GM21723 (cell line): ENCODE results near the gene OR13C3.
"Not testable (repeated sequence)": the region's sequence is repeated elsewhere in the genome, so short reads cannot be mapped to it uniquely, and the experiment has no call there.

Experiments used
- ATAC-seq: cut with Tn5 transposase; IDR thresholded peaks from one replicate; pipeline ENCODE4 v1.9.1; 2021; ENCODE audit warnings: mild to moderate bottlenecking, moderate library complexity; ENCODE audit not compliant: unreplicated experiment

The OR13C3 gene

GRCh38 chr9:104536756-104537155, at the start of gene OR13C3:
Gene OR13C3 (minus strand): TSS chr9:104536856. CDS start chr9:104536723, 133 bp downstream.
- no peak for ATAC-seq

GRCh38 chr9:104580562-104580961, 43.9 kb upstream of the OR13C3 start:
- ATAC-seq, result no peak

GRCh38 chr9:104577263-104577662, 40.6 kb upstream of the OR13C3 start:
- ATAC-seq, result no peak

DNA sequence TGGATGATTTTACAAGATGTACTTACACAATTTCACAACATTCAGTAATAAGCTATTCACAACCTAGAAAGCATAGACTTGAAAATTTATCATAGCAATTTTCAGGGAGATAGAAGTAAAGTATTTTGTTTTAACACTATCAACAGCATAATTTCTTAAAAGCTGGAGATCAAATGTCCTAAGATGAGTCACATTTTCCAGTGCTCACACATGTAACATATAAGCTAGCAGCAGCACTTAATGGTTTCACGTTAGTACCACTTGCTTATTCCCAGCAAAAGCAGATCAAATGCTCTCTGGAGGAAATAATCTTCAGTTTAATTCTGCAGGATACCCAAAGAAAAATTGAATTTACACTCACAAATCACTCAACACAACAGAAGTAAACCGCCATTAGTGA, 38.8 kb upstream of the OR13C3 start:
- ATAC-seq, result no peak

- no peak for ATAC-seq
Measured at GRCh38 chr9:104572612-104573011, 36.0 kb upstream of the OR13C3 start.

DNA sequence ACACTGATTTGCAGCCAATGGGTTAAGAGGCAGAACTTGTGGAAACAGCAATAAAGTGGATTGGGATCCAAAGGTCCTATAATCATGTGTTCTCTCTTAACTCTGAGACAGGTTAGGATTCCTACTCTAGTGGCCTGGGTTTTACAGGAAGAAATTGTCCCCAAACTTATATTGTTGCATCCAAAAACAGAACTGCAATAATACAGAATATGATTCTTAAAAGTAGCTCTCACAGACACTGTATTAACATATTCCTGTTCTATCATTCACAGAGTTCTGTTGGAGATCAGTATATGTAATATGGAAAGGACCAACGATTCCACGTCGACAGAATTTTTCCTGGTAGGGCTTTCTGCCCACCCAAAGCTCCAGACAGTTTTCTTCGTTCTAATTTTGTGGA, 32.2 kb upstream of the OR13C3 start, which contains the start of gene OR13C8:
TSS of gene OR13C8 (plus strand) at position 301 of the 400 bp plus-strand sequence. CDS start at position 301, 0 bp downstream.
- ATAC-seq, result no peak

GRCh38 chr9:104564358-104564757, 27.7 kb upstream of the OR13C3 start:
- ATAC-seq, result no peak

- no peak for ATAC-seq
Measured at GRCh38 chr9:104556830-104557634, 20.4 kb upstream of the OR13C3 start.

DNA sequence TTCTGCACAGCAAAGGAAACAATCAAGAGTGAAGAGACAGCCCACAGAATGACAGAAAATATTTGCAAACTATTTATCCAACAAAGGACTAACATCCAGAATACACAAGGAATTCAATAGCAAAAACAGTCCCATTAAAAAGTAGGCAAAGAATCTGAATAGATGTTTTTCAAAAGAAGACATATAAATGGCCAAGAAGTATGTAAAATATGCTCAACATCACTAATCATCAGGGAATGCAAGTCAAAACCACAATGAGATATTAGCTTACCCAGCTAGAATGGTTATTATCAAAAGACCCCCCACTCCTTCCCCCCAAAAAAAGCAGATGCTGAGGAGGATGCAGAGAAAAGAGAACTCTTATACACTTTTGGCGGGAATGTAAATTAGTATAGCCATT, 18.9 kb upstream of the OR13C3 start:
- ATAC-seq, result no peak

- ATAC-seq, result no peak
Measured at GRCh38 chr9:104553261-104553660, 16.6 kb upstream of the OR13C3 start.

- no peak for ATAC-seq
Measured at GRCh38 chr9:104544644-104545043, 8.0 kb upstream of the OR13C3 start.

GRCh38 chr9:104539275-104539674, 2.6 kb upstream of the OR13C3 start:
- ATAC-seq, result no peak

GRCh38 chr9:104527109-104527508, 9.5 kb downstream of the OR13C3 start, which contains the start of gene OR13C4:
Gene OR13C4 (minus strand): TSS chr9:104527209. CDS start chr9:104527209, 0 bp downstream.
- ATAC-seq, result no peak

DNA sequence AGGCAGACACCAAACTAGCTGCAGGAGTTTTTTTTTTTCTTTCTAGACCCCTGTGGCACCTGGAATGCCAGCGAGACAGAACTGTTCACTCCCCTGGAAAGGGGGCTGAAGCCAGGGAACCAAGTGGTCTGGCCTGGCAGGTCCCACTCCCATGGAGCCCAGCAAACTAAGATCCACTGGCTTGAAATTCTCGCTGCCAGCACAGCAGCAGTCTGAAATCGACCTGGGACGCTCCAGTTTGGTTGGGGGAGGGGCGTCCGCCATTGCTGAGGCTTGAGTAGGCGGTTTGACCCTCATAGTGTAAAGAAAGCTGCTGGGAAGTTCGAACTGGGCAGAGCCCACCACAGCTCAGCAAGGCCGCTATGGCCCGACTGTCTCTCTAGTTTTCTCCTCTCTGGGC, 16.4 kb downstream of the OR13C3 start:
- not testable (repeated sequence) for ATAC-seq

- no peak for ATAC-seq
Measured at GRCh38 chr9:104514901-104515300, 21.8 kb downstream of the OR13C3 start.

DNA sequence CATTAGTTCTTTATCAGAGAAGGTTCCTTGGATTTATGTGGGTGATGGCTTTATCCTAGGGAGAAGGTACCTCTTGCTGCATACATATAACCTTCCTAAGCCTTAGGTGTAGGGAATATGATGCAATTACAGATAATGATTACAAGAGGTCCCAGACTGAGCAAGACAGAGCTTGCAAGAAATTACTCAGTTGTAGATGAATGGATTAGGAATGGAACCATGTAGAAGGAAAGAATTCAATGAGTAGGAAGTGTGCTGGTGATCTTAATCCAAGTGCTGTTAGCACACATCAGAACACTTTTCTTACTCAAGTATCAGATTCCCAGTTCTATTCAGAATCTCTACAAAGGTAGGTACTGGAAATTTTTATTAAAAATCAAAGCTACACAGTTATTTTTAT, 30.1 kb downstream of the OR13C3 start:
- ATAC-seq, result no peak

- no peak for ATAC-seq
Measured at GRCh38 chr9:104503963-104504362, 32.7 kb downstream of the OR13C3 start, which contains the start of gene OR13F1. Gene OR13F1 (plus strand): TSS chr9:104504263. CDS start chr9:104504263, 0 bp downstream.

GRCh38 chr9:104503440-104503839, 33.2 kb downstream of the OR13C3 start:
- ATAC-seq, result no peak

GRCh38 chr9:104494808-104495207, 41.8 kb downstream of the OR13C3 start:
- no peak for ATAC-seq
